H1 (cell line): ENCODE measurements around the gene NRROS. TPM values are rescaled to one million over a fixed set of nuclear protein-coding genes. Genes with fewer than 3 reads are reported as not detected.
"Not testable (repeated sequence)": the region's sequence is repeated elsewhere in the genome, so short reads cannot be mapped to it uniquely, and the experiment has no call there.

ENCODE experiments used
- CTCF ChIA-PET: fragments of 300-600 bp; sonication (Branson Sonifier 250); formaldehyde crosslinking; loops from one replicate; lab custom pipeline; 2021; ENCODE audit not compliant: partially characterized antibody; lab: Charles Lee
- POLR2A ChIA-PET: fragments of 300-600 bp; sonication (Branson Sonifier 250); formaldehyde crosslinking; loops from one replicate; lab custom pipeline; 2021; ENCODE audit warnings: inconsistent platforms; ENCODE audit not compliant: partially characterized antibody; lab: Charles Lee
- DNase-seq, 2 experiments: peaks; one replicate each; pipeline versions ENCODE4 v3.0.0 to v3.0.0-alpha.2; 2010 to 2022; ENCODE audit warnings: low spot score in 2 of 2, low read depth in 1 of 2, mixed read lengths in 1 of 2
- FAIRE-seq: peaks from 2 replicates; lab custom pipeline; 2011; peaks lifted over from hg19 to GRCh38; lab: Jason Lieb, UNC
- H2AFZ ChIP-seq: 2 replicates; pipeline ENCODE4 v1.8.1; 2012; ENCODE audit warnings: low read length, inconsistent platforms
- H2AK5ac ChIP-seq: 2 replicates; pipeline ENCODE4 v1.6.1; 2013; ENCODE audit warnings: low read depth, low read length
- H2BK120ac ChIP-seq: replicated peaks from 2 replicates; pipeline ENCODE3; 2013; ENCODE audit warnings: low read depth, low read length, inconsistent platforms
- H2BK12ac ChIP-seq: 2 replicates; pipeline ENCODE4 v1.6.1; 2013; ENCODE audit warnings: low read depth, low read length
- H2BK15ac ChIP-seq: 2 replicates; pipeline ENCODE4 v1.6.1; 2013; ENCODE audit warnings: low read length
- H2BK20ac ChIP-seq: 2 replicates; pipeline ENCODE4 v1.6.1; 2013; ENCODE audit warnings: low read length
- H2BK5ac ChIP-seq: 2 replicates; pipeline ENCODE4 v1.6.1; 2013; ENCODE audit warnings: low read depth, low read length
- H3K14ac ChIP-seq: 2 replicates; pipeline ENCODE4 v1.6.1; 2013; ENCODE audit warnings: inconsistent platforms; ENCODE audit not compliant: insufficient read length
- H3K18ac ChIP-seq: 2 replicates; pipeline ENCODE4 v1.6.1; 2013; ENCODE audit warnings: low read length; ENCODE audit errors: extremely low read depth
- H3K23ac ChIP-seq: 2 replicates; pipeline ENCODE4 v1.6.1; 2013; ENCODE audit warnings: inconsistent platforms; ENCODE audit not compliant: insufficient read length
- H3K23me2 ChIP-seq: 2 replicates; pipeline ENCODE4 v1.6.1; 2013; ENCODE audit warnings: low read depth, low read length
- H3K27ac ChIP-seq: 2 replicates; pipeline ENCODE4 v1.6.1; 2011; ENCODE audit warnings: low read depth, low read length, inconsistent platforms
- H3K27me3 ChIP-seq, 4 experiments: replicated peaks in 1 of 4; 1 replicate in 1 of 4; 2 replicates in 3 of 4; pipeline versions ENCODE4 v1.6.1 to v1.8.1; 2011 to 2013; ENCODE audit warnings: low read length in 3 of 4, mild to moderate bottlenecking in 3 of 4, inconsistent platforms in 2 of 4, mixed read lengths in 2 of 4, moderate library complexity in 1 of 4; ENCODE audit not compliant: control insufficient read depth in 3 of 4, insufficient read depth in 3 of 4; ENCODE audit errors: extremely low read depth in 1 of 4
- H3K36me3 ChIP-seq, 4 experiments: 2 replicates each; pipeline versions ENCODE4 v1.6.1 to v1.8.1; 2011 to 2013; ENCODE audit warnings: mild to moderate bottlenecking in 4 of 4, low read length in 3 of 4, moderate library complexity in 2 of 4, control low read depth in 1 of 4, inconsistent platforms in 1 of 4; ENCODE audit not compliant: insufficient read depth in 4 of 4, control insufficient read depth in 2 of 4
- H3K4ac ChIP-seq: replicated peaks from 2 replicates; pipeline ENCODE3; 2013; ENCODE audit warnings: low read length, low read depth, mixed read lengths, inconsistent platforms; ENCODE audit not compliant: insufficient read length
- H3K4me1 ChIP-seq, 4 experiments: replicated peaks in 1 of 4; 1 replicate in 1 of 4; 2 replicates in 3 of 4; pipeline versions ENCODE4 v1.6.1 to v1.8.1; 2011 to 2013; ENCODE audit warnings: low read length in 3 of 4, inconsistent platforms in 2 of 4, mixed read lengths in 1 of 4; ENCODE audit not compliant: insufficient read depth in 4 of 4, control insufficient read depth in 3 of 4
- H3K4me2 ChIP-seq, 2 experiments: 2 replicates each; pipeline versions ENCODE4 v1.6.1 to v1.8.1; 2011 to 2013; ENCODE audit warnings: low read depth in 2 of 2, low read length in 2 of 2, control low read depth in 1 of 2, inconsistent platforms in 1 of 2, mild to moderate bottlenecking in 1 of 2; ENCODE audit not compliant: insufficient read depth in 1 of 2
- H3K4me3 ChIP-seq, 4 experiments: fragments of 200-600, 300-600 bp in 1 of 4; sonication (generic), shearing (Covaris generic), sonication (Bioruptor Twin) in 1 of 4; 2 replicates each; pipeline versions ENCODE4 v1.5.1 to v1.8.1; 2011 to 2016; ENCODE audit warnings: low read length in 4 of 4, low read depth in 3 of 4, control low read depth in 2 of 4, inconsistent platforms in 2 of 4, mild to moderate bottlenecking in 2 of 4, mixed read lengths in 1 of 4, moderate library complexity in 1 of 4; ENCODE audit not compliant: insufficient read depth in 2 of 4; ENCODE audit errors: extremely low read depth in 1 of 4
- H3K56ac ChIP-seq: replicated peaks from 2 replicates; pipeline ENCODE3; 2013; ENCODE audit warnings: low read depth, mild to moderate bottlenecking, mixed read lengths, low read length, inconsistent platforms; ENCODE audit not compliant: insufficient read length
- H3K79me1 ChIP-seq: 2 replicates; pipeline ENCODE4 v1.6.1; 2013; ENCODE audit warnings: low read depth, low read length, control low read depth
- H3K79me2 ChIP-seq, 2 experiments: 2 replicates each; pipeline versions ENCODE4 v1.6.1 to v1.8.1; 2012 to 2013; ENCODE audit warnings: low read length in 2 of 2, mild to moderate bottlenecking in 2 of 2, inconsistent platforms in 1 of 2; ENCODE audit not compliant: insufficient read depth in 2 of 2, control insufficient read depth in 1 of 2
- H3K9ac ChIP-seq, 4 experiments: replicated peaks in 1 of 4; 1 replicate in 1 of 4; 2 replicates in 3 of 4; pipeline versions ENCODE4 v1.6.1 to v1.8.1; 2011 to 2013; ENCODE audit warnings: low read depth in 3 of 4, low read length in 3 of 4, control low read depth in 2 of 4, mild to moderate bottlenecking in 2 of 4, moderate library complexity in 2 of 4, inconsistent platforms in 1 of 4; ENCODE audit errors: extremely low read depth in 1 of 4
- H3K9me3 ChIP-seq, 2 experiments: 2 replicates each; pipeline versions ENCODE4 v1.6.1 to v1.8.1; 2012 to 2013; ENCODE audit warnings: mild to moderate bottlenecking in 2 of 2, moderate library complexity in 2 of 2, control low read depth in 1 of 2, inconsistent platforms in 1 of 2, low read depth in 1 of 2, low read length in 1 of 2, mixed read lengths in 1 of 2; ENCODE audit not compliant: insufficient read depth in 2 of 2
- H4K20me1 ChIP-seq, 2 experiments: replicated peaks in 1 of 2; 2 replicates each; pipeline versions ENCODE3 to v1.8.1; 2011 to 2013; ENCODE audit warnings: inconsistent platforms in 2 of 2, low read length in 2 of 2, mild to moderate bottlenecking in 1 of 2; ENCODE audit not compliant: insufficient read depth in 2 of 2, control insufficient read depth in 1 of 2
- H4K5ac ChIP-seq: 2 replicates; pipeline ENCODE4 v1.6.1; 2013; ENCODE audit warnings: low read length, low read depth, mixed read lengths, inconsistent platforms; ENCODE audit not compliant: insufficient read length
- H4K8ac ChIP-seq: 2 replicates; pipeline ENCODE4 v1.8.0; 2013; ENCODE audit warnings: mild to moderate bottlenecking, moderate library complexity, low read length, inconsistent platforms; ENCODE audit not compliant: insufficient read depth; ENCODE audit errors: extremely low read depth
- H4K91ac ChIP-seq: replicated peaks from 2 replicates; pipeline ENCODE3; 2013; ENCODE audit warnings: low read length, mixed read lengths, inconsistent platforms; ENCODE audit not compliant: insufficient read length
- WGBS, 2 experiments: shearing (Covaris generic) in 1 of 2; methylation state at CpG; one replicate each; pipeline versions ENCODE4 v1.1.6 to v1.1.7; 2013 to 2015; ENCODE audit warnings: low lambda C conversion rate in 2 of 2, mixed read lengths in 2 of 2, inconsistent platforms in 1 of 2, low coverage in 1 of 2, missing lambda C conversion rate in 1 of 2; ENCODE audit not compliant: insufficient replicate concordance in 2 of 2, insufficient coverage in 1 of 2, insufficient read length in 1 of 2; ENCODE audit errors: extremely low coverage in 1 of 2, missing lambda C conversion rate in 1 of 2; 5-methylcytosine and 5-hydroxymethylcytosine counted together
- polyA plus RNA-seq, 7 experiments: library from polyadenylated mRNA; depleted of rRNA in 3 of 7; stranded (reverse) in 5 of 7; unstranded in 2 of 7; fragments of >200 nt in 5 of 7; fragments of 200-250 nt in 2 of 7; gene quantifications; 1 replicate in 5 of 7; 2 replicates in 1 of 7; 4 replicates in 1 of 7; pipeline versions ENCODE4 v1.2.1 to v1.2.3, GENCODE V29; 2011 to 2013; ENCODE audit warnings: missing spikeins in 2 of 7, mixed read lengths in 2 of 7
- total RNA-seq: library from RNA; stranded (reverse); fragmentation: NEBNext Ultra II Directional; extraction: Animal tissue kit (Norgen Biotek cat#: 25700); gene quantifications from 2 replicates; pipeline ENCODE4 v1.2.1, GENCODE V29; 2021

NRROS gene
- total and polyA plus RNA-seq, 2 of the 8 experiments (the other 6 are each of a cell fraction or from before 2014, with no cell fraction given): 5.3 to 7.3 TPM

DNA sequence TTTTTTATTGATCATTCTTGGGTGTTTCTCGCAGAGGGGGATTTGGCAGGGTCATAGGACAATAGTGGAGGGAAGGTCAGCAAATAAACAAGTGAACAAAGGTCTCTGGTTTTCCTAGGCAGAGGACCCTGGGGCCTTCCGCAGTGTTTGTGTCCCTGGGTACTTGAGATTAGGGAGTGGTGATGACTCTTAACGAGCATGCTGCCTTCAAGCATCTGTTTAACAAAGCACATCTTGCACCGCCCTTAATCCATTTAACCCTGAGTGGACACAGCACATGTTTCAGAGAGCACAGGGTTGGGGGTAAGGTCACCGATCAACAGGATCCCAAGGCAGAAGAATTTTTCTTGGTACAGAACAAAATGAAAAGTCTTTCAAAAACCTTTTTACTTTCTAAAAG, 19.9 kb upstream of the NRROS start:
- CTCF ChIA-PET: interaction anchor here (0.6 to 1.1 kb wide), 2 partner anchors 10 to 135 kb away, joined by 3 to 4 read pairs; no protein-coding TSS in a partner anchor
- H3K9me3 ChIP-seq, H4K20me1 ChIP-seq, H3K4ac ChIP-seq, H2BK15ac ChIP-seq, H4K91ac ChIP-seq, H3K79me1 ChIP-seq, H3K79me2 ChIP-seq, H2BK20ac ChIP-seq, H3K27me3 ChIP-seq, H3K4me1 ChIP-seq, H2BK12ac ChIP-seq, FAIRE-seq, H4K5ac ChIP-seq, H3K27ac ChIP-seq, H3K14ac ChIP-seq, H4K8ac ChIP-seq, H2BK5ac ChIP-seq, H3K4me2 ChIP-seq, POLR2A ChIA-PET, H2AFZ ChIP-seq, H3K18ac ChIP-seq, DNase-seq, H3K9ac ChIP-seq, H3K56ac ChIP-seq, H2AK5ac ChIP-seq, H2BK120ac ChIP-seq, H3K23me2 ChIP-seq, H3K23ac ChIP-seq, H3K4me3 ChIP-seq, H3K36me3 ChIP-seq: not testable (repeated sequence)
- 75% methylated on average over 2 of the region's 5 CpGs; no CpG with 5 or more reads in 1 of the 2 experiments for WGBS, 2 experiments
